Large intestine (tissue), 3 donors: ENCODE data around the gene CELF4. TPM values are rescaled to one million over a fixed set of nuclear protein-coding genes. Genes with fewer than 3 reads are reported as not detected.

ENCODE experiments used
- DNase-seq, 2 donors: peaks; one replicate each; pipeline versions ENCODE4 v3.0.0 to v3.0.0-alpha.2; 2013
- H3K27ac ChIP-seq: one replicate; pipeline ENCODE4 v1.5.1; 2013; ENCODE audit warnings: low read length
- H3K27me3 ChIP-seq: 2 replicates; pipeline ENCODE4 v1.6.1; 2013; ENCODE audit warnings: low read length; ENCODE audit not compliant: control insufficient read depth, insufficient read depth
- H3K36me3 ChIP-seq: 2 replicates; pipeline ENCODE4 v1.6.1; 2013; ENCODE audit warnings: low read length; ENCODE audit not compliant: control insufficient read depth, insufficient read depth
- H3K4me1 ChIP-seq: one replicate; pipeline ENCODE4 v1.6.1; 2013; ENCODE audit warnings: low read length; ENCODE audit not compliant: control insufficient read depth, insufficient read depth
- H3K4me3 ChIP-seq: one replicate; pipeline ENCODE4 v1.5.1; 2013; ENCODE audit warnings: low read length
- H3K9me3 ChIP-seq: one replicate; pipeline ENCODE4 v1.6.1; 2013; ENCODE audit warnings: mild to moderate bottlenecking, low read depth, low read length, moderate library complexity; ENCODE audit not compliant: control insufficient read depth
- WGBS: methylation state at CpG from one replicate; pipeline ENCODE4 v1.1.5; 2013; ENCODE audit warnings: low lambda C conversion rate; ENCODE audit not compliant: insufficient coverage; 5-methylcytosine and 5-hydroxymethylcytosine counted together
- polyA plus RNA-seq: library from polyadenylated mRNA; unstranded; fragments of 120-200 nt; gene quantifications from one replicate; pipeline ENCODE4 v1.2.1, GENCODE V29; 2013

Gene CELF4
- polyA plus RNA-seq, 1 donor: 16.2 TPM

DNA sequence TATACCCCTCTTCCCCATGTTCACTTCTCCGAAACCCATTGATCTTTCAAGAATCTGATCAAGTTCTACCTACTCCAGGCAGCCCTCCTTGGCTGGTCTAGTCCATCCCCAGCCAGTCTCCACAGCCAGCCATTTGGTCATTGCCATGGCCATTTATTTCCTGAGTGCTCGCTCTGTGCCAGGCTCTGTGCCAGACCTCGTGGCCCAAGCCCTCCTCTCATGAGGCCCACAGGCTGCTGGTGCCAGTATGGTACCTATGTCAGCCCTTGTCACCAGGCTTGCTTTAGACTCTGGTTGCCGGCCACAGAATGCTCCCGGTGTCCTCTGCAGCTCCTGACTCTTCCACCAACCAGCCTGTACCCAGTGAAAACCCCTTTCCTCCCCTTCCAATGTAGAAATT is 78.8 kb downstream of the CELF4 start:
- H3K4me3 ChIP-seq: no peak overlapping the region
- H3K36me3 ChIP-seq: no peaks in the 10 kb centered on the region
- no peak for DNase-seq
- no peak overlapping the region for H3K27ac ChIP-seq
- peaks cover 8% of the 10 kb centered on the region for H3K4me1 ChIP-seq
- H3K9me3 ChIP-seq: no peaks in the 10 kb centered on the region
- no CpG with 5 or more reads among the region's 5 CpGs for WGBS
- H3K27me3 ChIP-seq: peaks cover 54% of the 10 kb centered on the region

GRCh38 chr18:37484983-37485834 is 80.4 kb downstream of the CELF4 start:
- Histone ChIP-seq H3K4me1 (peaks cover 8% of the 10 kb centered on the region), H3K9me3 (no peaks in the 10 kb centered on the region), H3K27me3 (peaks cover 58% of the 10 kb centered on the region), H3K27ac (no peak overlapping the region), H3K36me3 (no peaks in the 10 kb centered on the region), H3K4me3 (no peak overlapping the region)
- DNase-seq: peak; percentile 48 to 66
- WGBS: no CpG with 5 or more reads among the region's 98 CpGs

DNA sequence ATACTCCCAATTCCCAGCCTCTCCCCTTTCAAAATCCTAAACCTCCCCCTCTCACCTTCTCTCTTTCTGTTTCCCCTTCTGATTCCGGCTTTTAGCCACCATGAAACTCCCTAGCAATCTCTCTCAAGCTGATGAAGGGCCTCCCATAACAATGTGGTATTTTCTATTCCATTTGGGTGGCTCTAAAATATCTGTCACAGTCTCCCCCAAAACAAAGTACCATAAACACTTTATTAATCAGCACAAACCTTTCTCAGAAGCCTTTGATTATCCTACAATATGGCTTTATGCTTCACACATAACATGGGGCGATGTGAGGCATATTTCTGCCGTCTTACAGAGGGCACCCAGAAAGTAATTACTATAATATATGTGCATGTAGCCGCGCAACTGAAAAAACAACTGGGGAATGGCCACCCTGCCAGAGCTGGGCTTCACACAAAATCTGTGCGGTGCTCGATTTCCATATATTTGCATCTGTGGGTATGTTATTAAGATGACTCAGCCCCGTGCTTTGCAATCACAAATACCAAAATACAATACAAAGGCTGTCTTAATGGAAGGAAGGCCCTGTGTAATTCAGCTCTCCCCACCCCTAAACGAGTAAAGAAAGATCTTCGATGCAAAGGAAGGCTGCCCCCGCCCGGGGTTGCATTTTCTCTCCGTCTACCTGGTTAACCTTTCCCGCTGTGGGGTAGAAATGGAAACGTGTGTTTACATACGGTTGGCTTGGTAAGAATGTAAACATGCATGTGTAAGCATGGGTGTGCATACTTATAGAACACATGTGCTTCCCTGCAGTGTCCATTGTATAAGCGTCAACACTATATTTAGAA is 81.4 kb downstream of the CELF4 start:
- no peak overlapping the region for H3K4me3 ChIP-seq
- peaks cover 58% of the 10 kb centered on the region for H3K27me3 ChIP-seq
- peaks cover 8% of the 10 kb centered on the region for H3K4me1 ChIP-seq
- no peaks in the 10 kb centered on the region for H3K9me3 ChIP-seq
- DNase-seq: no peak
- no peaks in the 10 kb centered on the region for H3K36me3 ChIP-seq
- H3K27ac ChIP-seq: no peak overlapping the region
- WGBS: 0% methylated on average over 1 of the region's 17 CpGs

GRCh38 chr18:37483221-37483971 is 82.2 kb downstream of the CELF4 start:
- peaks cover 8% of the 10 kb centered on the region for H3K4me1 ChIP-seq
- DNase-seq: peak in 1 of 2 donors; percentile 36
- H3K36me3 ChIP-seq: no peaks in the 10 kb centered on the region
- no peak overlapping the region for H3K27ac ChIP-seq
- H3K9me3 ChIP-seq: no peaks in the 10 kb centered on the region
- WGBS: no CpG with 5 or more reads among the region's 12 CpGs
- H3K27me3 ChIP-seq: peaks cover 54% of the 10 kb centered on the region
- H3K4me3 ChIP-seq: no peak overlapping the region

DNA sequence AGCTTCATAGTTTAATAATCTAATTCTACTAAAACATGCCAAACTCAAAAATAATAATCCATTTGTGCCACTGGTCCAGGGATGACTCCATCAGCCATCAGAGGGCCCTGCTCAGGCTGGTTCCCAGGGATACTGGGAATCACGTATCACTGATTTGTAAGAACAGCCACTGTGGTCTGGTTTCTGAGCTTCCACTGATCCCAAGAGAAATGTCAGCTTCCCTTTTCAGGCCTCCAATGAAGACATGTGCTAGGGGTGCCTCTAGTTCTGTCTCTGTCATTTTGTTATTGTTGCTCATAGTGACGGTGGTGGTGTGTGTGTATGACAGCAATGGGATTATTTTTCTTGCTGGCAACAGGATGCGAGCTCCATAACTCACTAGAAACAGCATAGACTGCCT is 83.2 kb downstream of the CELF4 start:
- H3K4me3 ChIP-seq: no peak overlapping the region
- H3K27ac ChIP-seq: no peak overlapping the region
- no peaks in the 10 kb centered on the region for H3K36me3 ChIP-seq
- peaks cover 45% of the 10 kb centered on the region for H3K27me3 ChIP-seq
- H3K4me1 ChIP-seq: peaks cover 8% of the 10 kb centered on the region
- no peak for DNase-seq
- H3K9me3 ChIP-seq: no peaks in the 10 kb centered on the region
- no CpG with 5 or more reads among the region's 3 CpGs for WGBS

- no peak overlapping the region for H3K27ac ChIP-seq
- no CpG with 5 or more reads among the region's 3 CpGs for WGBS
- no peak for DNase-seq
- H3K27me3 ChIP-seq: peaks cover 40% of the 10 kb centered on the region
- no peaks in the 10 kb centered on the region for H3K36me3 ChIP-seq
- H3K4me3 ChIP-seq: no peak overlapping the region
- no peaks in the 10 kb centered on the region for H3K9me3 ChIP-seq
- peaks cover 8% of the 10 kb centered on the region for H3K4me1 ChIP-seq
These were observed 83.6 kb downstream of the CELF4 start for GRCh38 chr18:37482002-37482401.

- Histone ChIP-seq H3K36me3 (no peaks in the 10 kb centered on the region), H3K4me1 (peaks cover 8% of the 10 kb centered on the region), H3K27ac (no peak overlapping the region), H3K27me3 (peaks cover 38% of the 10 kb centered on the region), H3K9me3 (no peaks in the 10 kb centered on the region), H3K4me3 (no peak overlapping the region)
- no peak for DNase-seq
- 100% methylated on average over 1 of the region's 6 CpGs for WGBS
These were observed 84.1 kb downstream of the CELF4 start for GRCh38 chr18:37481491-37481890.

DNA sequence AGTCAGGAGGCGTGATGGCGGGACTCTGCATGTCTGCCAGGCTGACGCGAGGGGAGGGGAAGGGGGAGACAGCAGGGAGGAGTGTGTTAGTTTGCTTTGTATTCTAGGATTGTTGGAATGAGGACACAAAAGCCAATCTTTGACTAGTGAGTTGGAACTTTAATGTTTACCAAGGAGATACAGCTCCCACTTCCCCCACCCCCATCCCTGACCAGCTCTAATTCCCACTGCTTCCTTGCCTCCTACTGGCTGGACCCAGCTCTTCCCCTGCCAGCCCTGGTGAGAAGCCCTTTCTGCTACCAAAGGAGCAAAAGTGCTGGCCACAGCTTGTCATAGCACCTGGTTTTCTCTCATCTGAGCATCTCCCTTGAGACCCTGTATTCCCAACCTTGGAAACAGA is 84.5 kb downstream of the CELF4 start:
- Histone ChIP-seq H3K4me1 (peaks cover 8% of the 10 kb centered on the region), H3K36me3 (no peaks in the 10 kb centered on the region), H3K9me3 (no peaks in the 10 kb centered on the region), H3K27me3 (peaks cover 34% of the 10 kb centered on the region), H3K4me3 (no peak overlapping the region), H3K27ac (no peak overlapping the region)
- no peak for DNase-seq
- WGBS: no CpG with 5 or more reads among the region's 4 CpGs

DNA sequence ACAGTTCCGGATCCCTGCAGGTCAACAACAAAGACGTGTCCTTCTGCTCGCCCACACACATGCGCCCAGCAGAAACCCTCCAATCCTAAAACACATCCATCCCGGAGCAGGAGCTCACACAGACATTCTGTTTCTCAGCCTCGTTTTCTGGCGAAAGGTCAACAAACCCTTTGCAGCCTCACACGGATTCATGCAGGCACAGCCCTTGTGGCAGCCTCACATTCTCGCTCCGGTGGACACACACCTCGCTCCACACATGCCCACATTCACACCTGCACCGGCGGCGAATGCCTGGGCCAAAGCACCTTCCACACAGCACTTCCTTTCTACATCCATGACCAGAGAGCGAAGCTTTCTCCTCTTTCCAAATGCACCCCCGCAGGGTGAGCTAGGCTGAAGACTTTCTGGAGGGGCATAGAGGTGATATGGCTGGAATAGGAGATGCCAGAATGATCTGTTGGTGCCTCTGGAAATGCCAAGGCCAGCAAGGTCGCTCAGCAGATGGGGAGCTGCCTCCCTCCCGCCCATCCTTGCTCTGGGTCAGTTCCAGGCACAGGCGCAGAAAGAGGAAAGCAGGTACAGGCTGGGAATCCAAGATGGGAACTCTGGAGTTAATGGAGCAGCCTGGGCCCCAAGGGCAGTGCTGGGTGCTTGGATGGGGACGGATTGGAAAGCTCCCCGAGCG is 88.8 kb downstream of the CELF4 start:
- Histone ChIP-seq H3K4me1 (no peaks in the 10 kb centered on the region), H3K36me3 (no peaks in the 10 kb centered on the region), H3K9me3 (no peaks in the 10 kb centered on the region), H3K27ac (no peak overlapping the region), H3K4me3 (no peak overlapping the region), H3K27me3 (peaks cover 10% of the 10 kb centered on the region)
- WGBS: no CpG with 5 or more reads among the region's 22 CpGs
- DNase-seq: no peak

DNA sequence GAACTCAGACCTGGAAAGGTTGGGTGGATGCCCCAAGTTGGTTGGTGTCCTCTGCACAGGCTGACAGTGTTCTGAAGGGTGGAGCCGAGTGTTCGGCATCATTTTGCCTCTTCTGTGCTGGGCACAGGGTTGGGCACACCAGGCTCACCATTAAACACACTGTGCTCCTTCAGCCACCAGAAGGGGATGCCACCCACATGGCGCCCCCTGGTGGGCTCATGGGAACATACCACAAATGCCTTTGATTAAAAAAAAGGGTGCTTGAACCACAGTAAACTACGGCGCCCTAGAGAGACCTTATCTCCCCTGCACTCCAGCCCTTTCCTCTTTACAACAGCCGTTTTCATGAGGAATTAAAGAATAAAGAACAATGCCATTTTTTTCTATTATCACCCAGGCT is 89.4 kb downstream of the CELF4 start:
- Histone ChIP-seq H3K27me3 (peaks cover 8% of the 10 kb centered on the region), H3K9me3 (no peaks in the 10 kb centered on the region), H3K36me3 (no peaks in the 10 kb centered on the region), H3K27ac (no peak overlapping the region), H3K4me3 (no peak overlapping the region), H3K4me1 (no peaks in the 10 kb centered on the region)
- no peak for DNase-seq
- no CpG with 5 or more reads among the region's 6 CpGs for WGBS
